Urinary bladder (tissue), 4 donors: ENCODE results near the gene TMEM182. TPM values are rescaled to one million over a fixed set of nuclear protein-coding genes. Genes with fewer than 3 reads are reported as not detected.

ENCODE experiments used
- DNase-seq: peaks from one replicate; pipeline ENCODE4 v3.0.0-alpha.2; 2015; ENCODE audit errors: extremely low spot score
- H3K27ac ChIP-seq: one replicate; pipeline ENCODE4 v1.5.1; 2013; ENCODE audit warnings: low read depth, mild to moderate bottlenecking, moderate library complexity
- H3K36me3 ChIP-seq: one replicate; pipeline ENCODE4 v1.6.1; 2013; ENCODE audit warnings: mild to moderate bottlenecking, moderate library complexity; ENCODE audit not compliant: insufficient read depth
- H3K4me1 ChIP-seq: one replicate; pipeline ENCODE4 v1.6.1; 2013; ENCODE audit warnings: mild to moderate bottlenecking, moderate library complexity; ENCODE audit not compliant: insufficient read depth
- H3K4me3 ChIP-seq: one replicate; pipeline ENCODE4 v1.5.1; 2013; ENCODE audit warnings: low read depth, low read length
- WGBS: extraction: QIAGEN DNeasy Blood & Tissue Kit; methylation state at CpG from one replicate; pipeline ENCODE4 v1.1.7; 2013; 5-methylcytosine and 5-hydroxymethylcytosine counted together
- polyA plus RNA-seq: library from polyadenylated mRNA; stranded (reverse); fragments of 200-250 nt; gene quantifications from one replicate; pipeline ENCODE4 v1.2.3, GENCODE V29; 2013
- total RNA-seq: library from RNA; depleted of rRNA; stranded (reverse); fragments of >200 nt; gene quantifications from one replicate; pipeline ENCODE4 v1.2.3, GENCODE V29; 2014
- donor health status: healthy with polysubstance abuse.
- donor health status: healthy.

TMEM182 gene
- total and polyA plus RNA-seq, 2 donors, result 2.0 to 28.0 TPM

GRCh38 chr2:102778260-102778659, 16.4 kb downstream of the TMEM182 start:
- no peaks in the 10 kb centered on the region for H3K4me1 ChIP-seq
- DNase-seq, result no peak
- no peaks in the 10 kb centered on the region for H3K36me3 ChIP-seq
- no peak overlapping the region for H3K27ac ChIP-seq
- WGBS, result 96% methylated on average over 1 of the region's 1 CpG
- no peak overlapping the region for H3K4me3 ChIP-seq

- 98% methylated on average over 1 of the region's 1 CpG for WGBS
- Histone ChIP-seq H3K4me3 (no peak overlapping the region), H3K27ac (no peak overlapping the region), H3K36me3 (no peaks in the 10 kb centered on the region), H3K4me1 (no peaks in the 10 kb centered on the region)
- DNase-seq, result no peak
These were observed 18.6 kb downstream of the TMEM182 start for GRCh38 chr2:102780467-102780866.

DNA sequence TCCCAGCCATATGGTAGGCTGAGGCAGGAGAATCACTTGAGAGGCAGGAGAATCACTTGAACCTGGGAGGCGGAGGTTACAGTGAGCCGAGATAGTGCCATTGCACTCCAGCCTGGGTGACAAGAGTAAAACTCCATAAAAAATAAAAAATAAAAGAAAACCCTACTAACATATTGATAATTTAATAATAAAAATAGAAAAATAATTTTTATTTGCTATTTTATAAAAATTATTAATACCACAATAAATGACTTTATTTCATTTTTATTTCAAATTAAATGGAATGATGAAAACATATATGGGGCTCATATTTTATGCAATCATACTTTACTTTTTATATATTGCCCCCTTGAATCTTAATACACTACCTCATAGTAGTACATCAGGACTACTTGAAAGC, 20.4 kb downstream of the TMEM182 start:
- Histone ChIP-seq H3K36me3 (no peaks in the 10 kb centered on the region), H3K4me1 (no peaks in the 10 kb centered on the region), H3K4me3 (no peak overlapping the region), H3K27ac (no peak overlapping the region)
- WGBS, result 97% methylated on average over 2 of the region's 2 CpGs
- no peak for DNase-seq

- 47% methylated on average over 1 of the region's 1 CpG for WGBS
- DNase-seq, result no peak
These were observed 21.1 kb downstream of the TMEM182 start for GRCh38 chr2:102782933-102783332.

GRCh38 chr2:102783506-102784183, 21.8 kb downstream of the TMEM182 start:
- DNase-seq, result no peak
- WGBS, result 59% methylated on average over 7 of the region's 7 CpGs
- Histone ChIP-seq H3K4me3 (no peak overlapping the region), H3K27ac (no peak overlapping the region), H3K36me3 (no peaks in the 10 kb centered on the region), H3K4me1 (no peaks in the 10 kb centered on the region)

More at GRCh38 chr2:102782933-102783332, 21.1 kb downstream of the TMEM182 start:
- H3K27ac ChIP-seq, result no peak overlapping the region
- no peak overlapping the region for H3K4me3 ChIP-seq
- H3K4me1 ChIP-seq, result no peaks in the 10 kb centered on the region
- H3K36me3 ChIP-seq, result no peaks in the 10 kb centered on the region

DNA sequence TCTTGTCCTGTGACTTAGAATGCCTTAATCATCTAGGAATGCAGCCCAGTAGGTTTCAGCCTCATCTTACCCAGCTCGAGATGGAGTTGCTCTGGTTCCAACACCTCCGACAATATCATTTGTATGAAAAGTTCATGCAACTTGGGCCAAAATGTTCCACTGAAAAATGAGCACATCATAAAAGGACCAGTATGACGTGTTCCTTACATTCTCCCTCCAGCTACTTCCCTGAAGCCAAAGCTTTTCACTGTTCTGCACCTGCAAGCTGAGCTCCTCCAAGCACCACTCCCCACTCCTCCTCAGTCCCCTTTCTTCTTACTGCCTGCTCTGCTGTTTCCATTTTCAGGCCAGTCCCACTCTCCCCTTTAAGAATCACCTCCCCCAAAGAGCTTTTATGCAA, 23.1 kb downstream of the TMEM182 start:
- Histone ChIP-seq H3K36me3 (no peaks in the 10 kb centered on the region), H3K4me3 (no peak overlapping the region), H3K4me1 (no peaks in the 10 kb centered on the region), H3K27ac (no peak overlapping the region)
- 92% methylated on average over 3 of the region's 3 CpGs for WGBS
- no peak for DNase-seq

DNA sequence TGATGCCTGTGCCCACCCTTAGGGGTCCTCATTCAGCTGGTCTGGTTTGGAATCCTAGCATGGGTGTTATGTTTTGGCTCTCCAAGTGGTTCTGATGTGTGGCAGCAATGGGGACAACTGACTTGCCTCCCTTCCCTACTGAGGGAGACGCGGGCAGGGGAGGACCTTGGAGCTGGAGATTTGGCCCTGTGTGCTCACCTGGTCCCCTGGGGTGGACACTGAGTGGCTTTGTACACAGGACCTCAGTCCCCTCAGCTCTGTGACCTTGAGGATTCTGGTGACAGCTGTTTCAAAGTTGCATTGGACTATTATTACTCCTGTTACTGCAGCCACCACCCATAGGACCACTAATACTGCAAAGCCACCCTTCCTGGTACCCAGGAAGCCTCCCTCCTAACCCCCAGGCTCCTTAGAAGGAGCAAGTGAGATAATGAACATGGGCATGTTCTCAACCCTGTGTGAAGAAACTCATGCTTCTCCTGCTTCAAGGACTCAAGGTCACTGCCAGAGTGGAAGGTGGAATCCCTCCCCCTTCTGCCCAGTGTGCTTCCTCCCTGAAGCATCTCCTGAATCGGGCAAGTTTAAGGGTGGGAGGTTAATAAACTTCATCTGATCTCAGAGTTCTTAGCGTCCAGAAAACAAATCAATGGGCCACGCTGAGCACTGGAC, 26.5 kb downstream of the TMEM182 start:
- H3K4me1 ChIP-seq, result no peaks in the 10 kb centered on the region
- no peak for DNase-seq
- H3K36me3 ChIP-seq, result no peaks in the 10 kb centered on the region
- no peak overlapping the region for H3K4me3 ChIP-seq
- no peak overlapping the region for H3K27ac ChIP-seq
- whole genome bisulfite sequencing, result 55% methylated on average over 5 of the region's 5 CpGs

DNA sequence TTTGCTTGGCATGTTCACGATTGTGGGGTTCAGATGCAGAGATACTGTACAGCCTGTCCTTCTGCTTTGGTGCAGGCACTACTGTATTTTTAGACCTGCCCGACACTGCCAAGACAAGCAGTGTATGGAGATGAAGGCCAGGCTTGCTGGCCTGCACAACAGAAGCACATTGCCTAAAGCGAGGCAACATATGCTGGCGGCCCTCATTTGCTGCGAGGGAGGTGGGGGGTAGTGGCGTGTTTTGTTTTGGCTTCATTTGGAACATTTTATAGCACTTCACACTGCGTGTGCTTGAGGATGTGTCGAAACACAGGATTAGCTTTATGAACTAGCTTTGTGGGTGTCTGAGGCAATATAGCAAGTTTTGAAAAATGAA, 27.0 kb downstream of the TMEM182 start:
- DNase-seq, result no peak
- H3K36me3 ChIP-seq, result no peaks in the 10 kb centered on the region
- no peaks in the 10 kb centered on the region for H3K4me1 ChIP-seq
- no peak overlapping the region for H3K27ac ChIP-seq
- H3K4me3 ChIP-seq, result no peak overlapping the region
- WGBS, result 29% methylated on average over 8 of the region's 8 CpGs

DNA sequence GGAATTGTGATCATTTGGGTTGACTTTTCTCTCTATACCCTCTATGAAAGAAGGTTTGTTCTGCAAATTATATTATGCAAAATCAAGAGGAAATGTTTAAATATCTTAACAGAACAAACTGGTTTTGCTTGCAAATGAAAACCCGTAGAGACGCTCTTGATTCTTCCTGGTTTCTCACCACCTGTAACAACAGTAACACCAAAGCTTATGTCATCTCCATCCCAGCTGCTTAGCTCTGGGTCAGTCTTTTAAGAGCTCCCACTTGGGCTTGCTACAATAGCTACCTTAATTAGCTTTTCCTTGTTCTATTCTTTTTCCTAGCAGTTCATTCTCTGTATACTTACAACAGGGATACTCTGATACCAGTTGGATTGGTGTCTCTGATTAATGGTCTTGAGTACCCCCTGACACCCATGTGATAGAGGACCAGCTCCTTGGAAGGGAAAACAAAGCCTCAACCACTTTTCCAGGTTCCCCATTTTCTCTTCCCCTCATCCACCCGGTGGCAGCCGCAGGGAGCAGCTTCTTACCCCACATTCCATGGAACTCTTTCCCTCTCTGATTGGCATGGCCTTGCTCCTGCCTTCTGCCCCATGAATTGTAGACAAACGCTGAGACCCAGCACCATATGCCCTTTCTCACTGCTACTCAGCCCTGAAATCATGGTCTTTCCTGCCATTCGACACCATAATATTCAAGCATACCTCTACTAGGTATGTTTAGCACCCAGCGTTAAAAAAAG, 27.7 kb downstream of the TMEM182 start:
- Histone ChIP-seq H3K27ac (no peak overlapping the region), H3K36me3 (no peaks in the 10 kb centered on the region), H3K4me1 (no peaks in the 10 kb centered on the region), H3K4me3 (no peak overlapping the region)
- DNase-seq, result no peak
- 85% methylated on average over 7 of the region's 7 CpGs for WGBS

GRCh38 chr2:102790091-102790455, 28.2 kb downstream of the TMEM182 start:
- Histone ChIP-seq H3K4me3 (no peak overlapping the region), H3K4me1 (no peaks in the 10 kb centered on the region), H3K27ac (no peak overlapping the region), H3K36me3 (no peaks in the 10 kb centered on the region)
- WGBS, result 91% methylated on average over 3 of the region's 3 CpGs
- DNase-seq, result no peak

DNA sequence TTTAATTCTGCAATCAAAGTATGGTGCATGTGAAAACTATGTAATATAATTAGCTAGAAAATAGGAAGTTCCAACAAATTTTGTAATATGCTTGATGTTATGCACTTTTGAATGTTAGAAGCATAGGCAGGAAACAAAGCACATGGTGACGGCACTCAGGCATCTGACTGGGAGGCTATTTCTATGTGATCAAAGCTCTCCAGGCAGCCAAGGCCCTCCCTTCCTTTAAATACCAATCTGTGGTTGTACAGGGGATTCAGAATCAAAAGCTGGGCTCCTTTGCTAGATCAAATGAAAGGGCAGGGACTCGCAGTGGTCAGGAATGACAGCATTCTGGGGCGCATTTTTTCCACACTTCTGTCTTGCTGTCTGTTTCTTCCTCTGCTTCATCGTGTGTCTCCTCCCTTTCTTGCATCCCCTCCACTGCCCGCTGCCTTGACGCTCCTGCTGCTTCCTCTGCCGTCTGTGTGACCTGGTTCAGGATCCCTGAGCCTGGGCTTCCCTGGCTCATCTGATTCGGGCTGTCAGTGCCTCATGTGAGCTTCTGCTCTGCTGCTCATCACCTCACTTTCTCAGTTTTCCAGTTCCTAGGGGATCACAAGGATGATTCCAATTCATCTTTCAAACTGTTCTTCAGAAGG, 30.9 kb downstream of the TMEM182 start:
- DNase-seq, result no peak
- 83% methylated on average over 8 of the region's 8 CpGs for WGBS
- Histone ChIP-seq H3K27ac (no peak overlapping the region), H3K36me3 (no peaks in the 10 kb centered on the region), H3K4me1 (no peaks in the 10 kb centered on the region), H3K4me3 (no peak overlapping the region)

GRCh38 chr2:102795641-102796040, 33.8 kb downstream of the TMEM182 start:
- 70% methylated on average over 4 of the region's 4 CpGs for WGBS
- H3K36me3 ChIP-seq, result no peaks in the 10 kb centered on the region
- H3K4me1 ChIP-seq, result no peaks in the 10 kb centered on the region
- no peak for DNase-seq
- no peak overlapping the region for H3K27ac ChIP-seq
- no peak overlapping the region for H3K4me3 ChIP-seq

DNA sequence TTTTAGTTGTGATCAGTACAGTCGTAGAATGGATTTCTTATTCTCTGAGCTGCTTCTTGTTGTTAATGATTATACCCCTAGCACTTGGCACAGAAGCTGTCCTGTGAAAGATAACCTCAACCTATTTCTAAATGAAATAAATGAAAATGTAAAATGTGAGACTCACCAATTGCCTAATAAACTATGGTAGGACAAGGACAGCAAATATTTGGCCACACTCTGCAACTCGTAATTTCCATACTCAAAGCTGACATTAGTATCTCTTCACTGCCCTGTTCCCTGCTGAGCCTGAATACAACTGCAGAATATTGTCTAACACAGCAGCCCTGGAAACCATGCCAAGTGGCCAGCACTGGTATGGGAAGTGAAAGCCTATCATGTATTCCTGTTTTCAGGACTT, 34.5 kb downstream of the TMEM182 start:
- no peak for DNase-seq
- no peaks in the 10 kb centered on the region for H3K4me1 ChIP-seq
- 74% methylated on average over 2 of the region's 2 CpGs for WGBS
- no peak overlapping the region for H3K4me3 ChIP-seq
- H3K36me3 ChIP-seq, result no peaks in the 10 kb centered on the region
- no peak overlapping the region for H3K27ac ChIP-seq

DNA sequence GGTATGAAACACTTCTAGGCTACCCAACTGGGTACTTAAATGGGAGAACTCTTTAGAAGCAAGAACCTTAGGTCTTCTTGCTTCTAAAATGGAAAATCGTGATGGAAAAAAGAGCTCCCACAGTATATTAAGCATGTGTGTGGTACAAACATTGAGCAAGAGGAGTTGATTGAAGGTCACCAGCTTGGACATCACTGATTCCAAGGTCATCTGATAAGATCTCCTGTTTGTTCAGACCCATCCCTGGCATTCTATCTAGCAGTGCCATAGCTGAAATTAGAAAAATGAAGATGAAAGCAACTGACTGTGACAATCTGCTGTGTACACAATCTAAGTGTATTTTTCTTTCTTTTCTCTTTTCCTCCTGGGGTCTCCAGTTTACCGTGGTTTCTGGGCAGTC, 35.7 kb downstream of the TMEM182 start:
- Histone ChIP-seq H3K36me3 (no peaks in the 10 kb centered on the region), H3K27ac (no peak overlapping the region), H3K4me1 (no peaks in the 10 kb centered on the region), H3K4me3 (no peak overlapping the region)
- DNase-seq, result no peak
- WGBS, result 91% methylated on average over 2 of the region's 2 CpGs
